ENCODE results near the gene HES2. TPM values are rescaled to one million over a fixed set of nuclear protein-coding genes. Genes with fewer than 3 reads are reported as not detected.
A peak's percentile ranks its signal among the peaks of the same experiment; 100 is the strongest.

HES2 gene
- total and polyA plus RNA-seq, 2 experiments from 2014 or later: 1.6 to 2.1 TPM

GRCh38 chr1:6464915-6465314 lies 45.2 kb upstream of the HES2 start:
- H3K4me1 Mint-ChIP-seq: peaks cover 15% of the 10 kb centered on the region
- H3K4me2 ChIP-seq: no peak overlapping the region
- peaks cover 2% of the 10 kb centered on the region; the same call in 1 of the 2 replicates for H4K20me1 ChIP-seq (replicated peaks; ENCODE audit: insufficient read depth)
- no peaks in the 10 kb centered on the region for H3K79me2 ChIP-seq (replicated peaks; ENCODE audit: insufficient read depth)
- no peaks in the 10 kb centered on the region for H3K36me3 ChIP-seq (ENCODE audit: insufficient read depth)
- H3K27me3 Mint-ChIP-seq (ENCODE audit: insufficient read depth, low read depth, poor library complexity): peaks cover 14% of the 10 kb centered on the region
- H2AFZ ChIP-seq: no peak overlapping the region
- peaks cover 12% of the 10 kb centered on the region for H3K4me1 ChIP-seq (ENCODE audit: insufficient read depth)
- no peak overlapping the region for H3K4me3 ChIP-seq
- H3F3A ChIP-seq (replicated peaks; ENCODE audit: low read depth): peaks cover 13% of the 10 kb centered on the region; the same call in 1 of the 2 replicates
- no peaks in the 10 kb centered on the region for H3K9me2 ChIP-seq (ENCODE audit: insufficient read depth)
- TF ChIP-seq ZNF114 (CRISPR knock-in tag; IDR thresholded peaks at IDR 0.05) (no peak), ZNF462 (CRISPR knock-in tag; IDR thresholded peaks at IDR 0.05) (no peak), ZNF331 (CRISPR knock-in tag; IDR thresholded peaks at IDR 0.05; ENCODE audit: low read depth) (no peak), EZH2phosphoT487 (IDR thresholded peaks at IDR 0.05; ENCODE audit: unreplicated experiment) (no peak), REST (IDR thresholded peaks at IDR 0.05; ENCODE audit: unreplicated experiment) (no peak), JUNB (IDR thresholded peaks at IDR 0.05; ENCODE audit: unreplicated experiment) (no peak), NANOG (IDR thresholded peaks at IDR 0.05; ENCODE audit: borderline replicate concordance) (no peak), EZH2 (IDR thresholded peaks at IDR 0.05; ENCODE audit: low read depth, unreplicated experiment) (no peak), CTCF (conservative IDR thresholded peaks at IDR 0.05; ENCODE audit: low read depth in 2 of 2) (no peak), ETS1 (IDR thresholded peaks at IDR 0.05) (no peak), POLR2AphosphoS5 (IDR thresholded peaks at IDR 0.05; ENCODE audit: low read depth) (no peak), CREB1 (CRISPR knock-in tag; IDR thresholded peaks at IDR 0.05; ENCODE audit: low read depth) (no peak), STAT1 (IDR thresholded peaks at IDR 0.05; ENCODE audit: unreplicated experiment) (no peak)
- H3K36me3 Mint-ChIP-seq (ENCODE audit: low read depth): peaks cover 27% of the 10 kb centered on the region
- H3K27me3 ChIP-seq (ENCODE audit: insufficient read depth): peaks cover 5% of the 10 kb centered on the region; the same call in 1 of the 2 replicates
- ATAC-seq (no peak), DNase-seq (ENCODE audit: low spot score) (no peak)
- H3K9me3 Mint-ChIP-seq: no peaks in the 10 kb centered on the region; the same call in 1 of the 3 replicates
- H3K4me3 Mint-ChIP-seq: peak overlapping the region; percentile 24; the same call in 2 of the 3 replicates
- H3K27ac ChIP-seq (ENCODE audit: low read depth): no peak overlapping the region
- no peak overlapping the region for H3K27ac Mint-ChIP-seq
